Upper lobe of left lung (tissue), 4 donors: ENCODE measurements around the gene ANKRD35.

Experiments used
- EP300 ChIP-seq, 4 donors: sonication (generic); formaldehyde crosslinking; IDR thresholded peaks; one replicate each; pipeline ENCODE4 v1.5.1; 2017; ENCODE audit warnings: antibody characterized with exemption in 4 of 4, control low read depth in 2 of 4
- POLR2A ChIP-seq, 4 donors: fragments of 450-650 bp; IDR thresholded peaks; one replicate each; pipeline ENCODE4 v1.5.1; 2016 to 2017; ENCODE audit warnings: antibody characterized with exemption in 4 of 4, mild to moderate bottlenecking in 2 of 4
- POLR2AphosphoS5 ChIP-seq, 2 donors: sonication (generic); formaldehyde crosslinking; IDR thresholded peaks; one replicate each; pipeline ENCODE4 v1.5.1; 2017; ENCODE audit warnings: antibody characterized with exemption in 2 of 2
- TF ChIP-seq, protein P1 (sequence below), 6 experiments: fragments of 450-650 bp in 4 of 6; fragments of 200-600 bp in 2 of 6; sonication (generic) in 2 of 6; IDR thresholded peaks; one replicate each; pipeline ENCODE4 v1.5.1; 2016 to 2019; ENCODE audit warnings: antibody characterized with exemption in 6 of 6

DNA sequence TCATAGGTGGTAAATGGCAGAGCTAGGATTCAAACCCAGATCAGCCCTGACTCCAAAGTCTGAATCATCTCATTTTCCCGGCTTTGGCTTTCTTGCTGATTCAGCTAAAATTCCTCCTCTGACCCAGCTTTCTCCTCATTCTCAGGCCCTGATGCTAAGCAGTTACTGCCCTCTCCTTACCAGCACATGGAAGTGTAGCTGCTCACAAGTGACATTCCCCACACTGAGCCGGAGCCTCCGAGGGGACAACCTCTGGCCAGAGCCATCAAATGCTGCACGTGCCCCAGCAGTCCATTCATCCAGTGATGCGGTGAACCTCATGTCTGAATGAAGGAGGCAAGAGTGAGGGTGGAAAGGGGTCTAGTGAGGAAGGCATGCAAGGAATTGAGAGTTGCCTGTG, 13.1 kb upstream of the ANKRD35 start:
- TF ChIP-seq, protein P1, sequence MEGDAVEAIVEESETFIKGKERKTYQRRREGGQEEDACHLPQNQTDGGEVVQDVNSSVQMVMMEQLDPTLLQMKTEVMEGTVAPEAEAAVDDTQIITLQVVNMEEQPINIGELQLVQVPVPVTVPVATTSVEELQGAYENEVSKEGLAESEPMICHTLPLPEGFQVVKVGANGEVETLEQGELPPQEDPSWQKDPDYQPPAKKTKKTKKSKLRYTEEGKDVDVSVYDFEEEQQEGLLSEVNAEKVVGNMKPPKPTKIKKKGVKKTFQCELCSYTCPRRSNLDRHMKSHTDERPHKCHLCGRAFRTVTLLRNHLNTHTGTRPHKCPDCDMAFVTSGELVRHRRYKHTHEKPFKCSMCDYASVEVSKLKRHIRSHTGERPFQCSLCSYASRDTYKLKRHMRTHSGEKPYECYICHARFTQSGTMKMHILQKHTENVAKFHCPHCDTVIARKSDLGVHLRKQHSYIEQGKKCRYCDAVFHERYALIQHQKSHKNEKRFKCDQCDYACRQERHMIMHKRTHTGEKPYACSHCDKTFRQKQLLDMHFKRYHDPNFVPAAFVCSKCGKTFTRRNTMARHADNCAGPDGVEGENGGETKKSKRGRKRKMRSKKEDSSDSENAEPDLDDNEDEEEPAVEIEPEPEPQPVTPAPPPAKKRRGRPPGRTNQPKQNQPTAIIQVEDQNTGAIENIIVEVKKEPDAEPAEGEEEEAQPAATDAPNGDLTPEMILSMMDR (IDR thresholded peaks at IDR 0.05) = no peak
- TF ChIP-seq POLR2AphosphoS5 (IDR thresholded peaks at IDR 0.05) = no peak
- TF ChIP-seq POLR2A (IDR thresholded peaks at IDR 0.05) = no peak
- no peak for TF ChIP-seq EP300 (IDR thresholded peaks at IDR 0.05)
